T1000 (cell line): ENCODE results near the gene TMEM200C.
A peak's percentile ranks its signal among the peaks of the same experiment; 100 is the strongest.
"Not testable (repeated sequence)": the region's sequence is repeated elsewhere in the genome, so short reads cannot be mapped to it uniquely, and the experiment has no call there.

ENCODE experiments used
- DNase-seq: peaks from one replicate; lab custom pipeline; 2025; ENCODE audit warnings: mixed read lengths; lab: John Stamatoyannopoulos, UW

Gene TMEM200C

DNA sequence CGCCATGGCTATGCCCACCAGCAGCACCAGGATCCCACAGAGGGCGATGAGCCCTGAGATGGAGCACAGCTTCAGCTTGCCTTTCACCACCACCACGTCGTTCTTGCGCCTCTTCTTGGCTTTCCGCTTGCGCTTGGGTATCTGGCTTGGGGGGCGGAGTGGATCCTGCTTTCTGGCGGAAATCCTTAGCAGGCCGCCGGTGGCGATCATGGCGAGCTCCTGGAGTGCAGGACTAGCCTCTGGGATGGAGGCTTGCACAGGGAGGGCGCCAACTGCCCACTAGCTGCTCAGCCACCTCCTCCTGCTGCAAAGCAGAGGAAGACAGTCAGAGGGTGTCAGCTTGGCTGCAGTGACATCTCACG, 3.5 kb downstream of the TMEM200C start:
- DNase-seq, result no peak

GRCh38 chr18:5891184-5891853, 4.0 kb downstream of the TMEM200C start:
- DNase-seq, result no peak

DNA sequence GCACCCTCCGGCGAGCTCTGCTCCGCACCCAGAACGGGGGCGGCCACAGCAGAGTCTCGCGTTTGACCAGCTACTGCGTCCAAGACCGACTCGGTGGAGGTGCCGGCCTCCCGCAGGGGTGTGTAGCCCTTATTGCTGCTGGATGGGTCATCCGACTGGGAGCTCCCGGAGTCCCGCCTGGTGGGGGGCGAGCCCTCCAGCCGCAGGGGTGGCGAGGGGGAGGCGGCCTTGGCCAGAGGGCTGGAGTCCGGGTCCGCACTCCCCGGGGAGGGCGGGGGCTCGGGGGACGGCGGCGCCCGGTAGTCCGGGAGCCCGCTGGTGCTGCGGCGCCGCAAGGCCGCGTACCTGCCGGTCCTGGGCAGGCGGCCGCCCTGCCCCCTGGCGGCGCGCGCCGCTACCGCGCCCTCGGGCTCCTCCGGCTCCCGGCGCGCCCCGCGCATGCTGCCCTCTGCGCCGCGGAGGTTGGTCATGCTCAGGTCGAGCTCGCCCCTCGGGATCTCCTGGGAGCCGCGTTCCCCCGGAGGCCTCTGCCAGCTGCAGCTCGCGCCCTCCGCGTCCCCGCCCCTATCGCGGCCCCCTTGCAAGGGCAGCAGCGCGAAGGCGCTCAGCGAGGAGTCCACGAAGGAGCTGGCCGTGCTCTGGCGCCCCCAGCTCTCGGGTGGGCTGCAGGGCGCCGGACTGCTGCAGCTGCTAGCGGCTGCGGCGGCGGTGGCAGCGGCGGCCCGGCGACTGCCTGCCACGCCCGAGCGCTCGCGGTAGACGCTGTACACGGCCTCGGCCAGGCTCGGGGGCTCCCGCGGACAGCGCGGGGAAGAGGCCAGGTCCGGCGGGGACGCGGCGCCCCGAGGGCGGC, 4.8 kb downstream of the TMEM200C start:
- DNase-seq, result no peak

DNA sequence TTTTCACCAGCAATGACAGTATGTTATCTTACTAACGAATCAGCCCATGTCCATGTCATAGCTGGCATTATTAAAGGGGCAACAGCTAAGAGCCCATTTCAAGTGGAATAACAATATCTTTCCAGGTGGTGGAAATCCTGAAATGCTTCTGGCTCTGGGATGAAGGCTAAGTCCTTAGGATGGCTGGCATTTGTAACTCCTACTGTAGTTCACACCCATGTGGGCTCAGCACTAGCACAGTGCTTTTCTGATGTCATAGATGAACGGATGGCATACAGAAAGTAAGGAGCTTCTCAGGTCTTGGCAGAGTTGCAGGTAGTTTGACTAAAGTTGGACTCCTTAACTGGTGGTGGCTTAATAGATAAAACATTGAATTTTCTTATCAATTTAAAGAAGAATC, 10.0 kb downstream of the TMEM200C start:
- no peak for DNase-seq

- no peak for DNase-seq
These were observed 10.9 kb downstream of the TMEM200C start for GRCh38 chr18:5884375-5884774.

DNA sequence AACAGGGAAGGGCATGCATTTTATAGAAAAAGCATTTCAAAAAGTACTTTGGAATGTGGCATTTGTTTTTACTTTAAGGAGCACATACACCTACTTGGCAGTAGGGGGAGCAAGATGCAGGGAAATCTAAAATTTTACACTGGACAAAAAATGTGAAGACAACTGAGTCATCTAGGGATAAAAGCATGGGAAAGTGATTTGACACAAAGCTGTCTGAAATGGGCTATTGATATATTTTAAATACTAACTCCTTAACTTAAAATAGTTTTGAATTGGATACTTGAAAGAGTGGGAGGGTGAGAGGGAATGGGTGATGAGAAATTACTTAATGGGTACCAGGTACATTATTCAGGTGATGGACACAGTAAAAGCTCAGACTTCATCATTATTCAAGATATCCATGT, 15.8 kb downstream of the TMEM200C start:
- DNase-seq, result no peak

DNA sequence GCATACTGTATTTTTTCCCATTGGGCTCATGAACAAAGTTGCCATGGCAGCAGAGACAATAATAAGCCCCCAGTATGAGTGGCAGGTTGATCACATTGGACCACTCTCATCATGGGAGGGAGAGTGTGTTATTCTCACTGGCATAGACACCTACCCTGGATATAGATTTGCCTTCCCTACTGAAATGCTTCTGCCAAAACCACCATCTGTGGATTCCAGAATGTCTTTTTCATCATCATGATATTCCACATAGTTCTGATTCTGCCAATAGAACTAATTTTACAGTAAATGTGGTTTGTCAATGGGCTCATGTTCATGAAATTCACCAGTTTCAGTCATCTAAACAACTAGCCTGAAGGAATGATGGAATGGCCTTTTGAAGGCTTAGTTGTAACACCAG, 18.4 kb downstream of the TMEM200C start:
- no peak for DNase-seq

DNA sequence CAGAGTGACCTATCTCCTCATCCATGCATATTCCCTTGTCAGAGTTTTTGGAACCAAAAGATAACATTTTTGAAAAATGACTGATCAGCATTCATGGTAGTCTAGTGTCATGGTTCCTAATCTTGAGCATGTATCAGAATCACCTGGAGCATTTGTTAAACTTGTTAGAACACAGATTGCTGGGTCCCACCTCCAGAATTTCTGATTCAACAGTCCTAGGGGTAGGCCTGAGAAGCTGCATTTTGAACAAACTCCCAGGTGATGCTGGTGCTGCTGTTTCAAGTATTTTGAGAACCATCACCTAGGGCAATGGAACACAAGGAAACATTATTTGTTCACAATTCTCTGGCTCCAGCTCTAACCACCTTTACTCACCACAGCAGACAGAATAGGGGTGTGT, 21.0 kb downstream of the TMEM200C start:
- DNase-seq, result no peak

- DNase-seq, result no peak
These were observed 22.4 kb downstream of the TMEM200C start for GRCh38 chr18:5872886-5873285.

DNA sequence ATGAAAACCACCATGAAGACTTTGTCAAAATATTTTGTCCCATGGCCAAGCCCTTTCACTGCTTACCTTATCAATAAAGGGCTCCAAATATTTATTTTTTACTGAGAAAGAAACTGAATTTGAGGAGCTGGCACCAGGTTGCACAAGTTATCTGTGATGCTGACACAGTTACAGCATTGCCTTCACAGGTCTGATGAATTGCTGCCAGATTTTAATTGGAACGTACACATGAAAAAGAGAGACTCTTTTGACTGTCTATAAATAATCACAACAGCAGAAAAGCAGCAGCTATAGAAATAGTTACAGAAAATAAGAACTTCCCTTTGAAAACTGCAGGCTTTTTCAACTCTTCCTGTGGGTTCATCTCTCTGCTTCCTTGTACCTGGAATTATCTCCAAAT, 23.9 kb downstream of the TMEM200C start:
- no peak for DNase-seq

GRCh38 chr18:5868218-5868854, 27.0 kb downstream of the TMEM200C start:
- DNase-seq, result peak; percentile 62

- DNase-seq, result no peak
These were observed 29.8 kb downstream of the TMEM200C start for GRCh38 chr18:5865521-5865920.

DNA sequence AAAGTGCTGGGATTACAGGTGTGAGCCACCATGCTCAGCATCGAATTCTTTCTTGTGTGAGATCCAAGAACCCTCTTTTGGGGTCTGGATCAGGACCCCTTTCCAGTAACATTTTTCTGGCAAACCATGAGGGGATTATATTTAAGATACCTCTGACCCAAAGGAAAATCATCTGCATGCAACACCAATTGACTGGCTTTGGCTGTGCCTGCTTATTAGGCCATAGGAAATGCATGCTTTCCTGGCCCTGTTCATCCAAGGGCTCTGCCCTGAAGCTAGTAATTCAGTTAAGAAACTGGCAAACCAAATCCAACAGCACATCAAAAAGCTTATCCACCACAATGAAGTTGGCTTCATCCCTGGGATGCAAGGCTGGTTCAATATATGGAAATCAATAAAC, 33.2 kb downstream of the TMEM200C start:
- not testable (repeated sequence) for DNase-seq

GRCh38 chr18:5857180-5857579, 38.1 kb downstream of the TMEM200C start:
- no peak for DNase-seq

- no peak for DNase-seq
These were observed 42.1 kb downstream of the TMEM200C start for GRCh38 chr18:5853253-5853652.

DNA sequence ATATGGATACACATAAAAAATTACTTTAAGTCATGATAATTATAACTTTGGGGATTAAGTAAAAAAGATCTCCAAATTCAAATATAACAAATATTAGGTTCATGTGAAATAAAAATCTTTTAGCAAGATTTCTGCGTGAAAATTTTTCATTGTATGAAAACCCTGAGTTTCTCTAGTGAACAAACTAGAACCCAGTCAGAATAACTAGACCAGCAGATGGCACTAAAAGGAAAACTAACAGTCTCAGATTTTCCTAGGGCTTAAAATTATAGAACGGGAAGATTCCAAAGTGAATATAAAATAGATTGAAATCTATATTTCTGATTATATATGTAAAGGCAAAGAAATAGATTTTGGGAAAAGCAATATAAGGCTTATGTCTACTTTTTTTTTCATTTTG, 43.3 kb downstream of the TMEM200C start:
- DNase-seq, result no peak

- DNase-seq, result no peak
These were observed 52.7 kb downstream of the TMEM200C start for GRCh38 chr18:5842653-5843052.

- no peak for DNase-seq
These were observed 53.8 kb downstream of the TMEM200C start for GRCh38 chr18:5841518-5841917.

DNA sequence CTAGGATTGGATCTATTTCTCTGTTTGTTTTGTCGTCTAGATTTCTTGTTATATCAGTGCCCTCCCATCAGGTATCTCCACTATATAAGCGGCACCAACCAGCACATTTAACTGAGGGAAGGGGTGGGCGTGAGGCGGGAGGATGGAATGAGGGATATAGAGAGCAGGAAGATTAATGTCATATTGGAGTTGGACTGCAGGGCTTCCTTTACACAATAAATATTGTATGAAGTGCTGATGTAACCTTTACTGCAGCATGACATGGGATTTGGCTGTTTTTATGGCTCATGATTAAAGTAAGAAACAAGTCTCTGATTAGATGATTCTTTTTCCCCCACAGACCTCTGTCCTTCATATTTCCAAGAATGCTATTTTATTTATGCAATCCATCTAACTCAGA, 54.8 kb downstream of the TMEM200C start:
- no peak for DNase-seq

GRCh38 chr18:5840025-5840424, 55.3 kb downstream of the TMEM200C start:
- no peak for DNase-seq

DNA sequence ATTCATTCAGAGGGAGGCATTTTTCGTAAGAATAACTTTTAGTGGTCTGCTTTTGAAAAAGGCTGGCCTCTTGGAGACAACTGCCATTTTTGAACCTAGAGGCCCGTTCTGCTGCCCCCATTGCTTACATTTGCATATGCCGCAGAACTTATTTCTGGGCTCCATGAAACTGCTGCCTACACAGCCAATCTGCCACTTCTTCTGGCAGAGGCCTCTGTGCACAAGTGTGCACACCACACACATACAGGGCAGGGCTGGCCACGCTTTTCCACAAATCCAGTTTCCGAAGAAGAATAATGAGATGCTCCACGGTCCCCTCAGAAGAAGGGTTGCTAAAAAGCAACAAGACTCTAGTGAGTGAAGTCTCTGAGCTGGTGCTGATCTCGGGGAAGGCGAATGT, 56.2 kb downstream of the TMEM200C start:
- no peak for DNase-seq
